Measurements from ENCODE around the gene KIF5C. TPM values are rescaled to one million over a fixed set of nuclear protein-coding genes. Genes with fewer than 3 reads are reported as not detected.

KIF5C gene
- total RNA-seq, 1 experiment from 2014 or later = 0.21 TPM

- H3K4me1 Mint-ChIP-seq (ENCODE audit: insufficient read depth, unreplicated experiment) = no peaks in the 10 kb centered on the region
- BruUV-seq (replicated peaks) = no TSS peak
- no peak overlapping the region for H3K4me3 Mint-ChIP-seq (ENCODE audit: unreplicated experiment)
- ChIA-PET CTCF (interaction anchor here (0.7 kb wide), 1 partner anchor 864 kb away, joined by 3 read pairs; no protein-coding TSS in a partner anchor), POLR2A (interaction anchor here (0.6 kb wide), 1 partner anchor 691 kb away, joined by 5 read pairs; no protein-coding TSS in a partner anchor)
- H3K9me3 Mint-ChIP-seq (ENCODE audit: unreplicated experiment) = no peaks in the 10 kb centered on the region
- intact Hi-C loops (cut with micrococcal nuclease) = no loop called here
- no peak for TF ChIP-seq CTCF (IDR thresholded peaks at IDR 0.05; ENCODE audit: unreplicated experiment)
- no peak for DNase-seq (ENCODE audit: unreplicated experiment)
- no peak overlapping the region for H3K27ac Mint-ChIP-seq (ENCODE audit: low read depth, unreplicated experiment)
- no peaks in the 10 kb centered on the region for H3K27me3 Mint-ChIP-seq (ENCODE audit: insufficient read depth, unreplicated experiment)
- no peaks in the 10 kb centered on the region for H3K36me3 Mint-ChIP-seq (ENCODE audit: insufficient read depth, unreplicated experiment)
Observed at GRCh38 chr2:149057401-149057800, 182.4 kb downstream of the KIF5C start.

GRCh38 chr2:149058936-149059335, 183.9 kb downstream of the KIF5C start:
- CTCF ChIA-PET = interaction anchor here (0.7 to 1.3 kb wide), 2 partner anchors 10 to 505 kb away, joined by 3 to 5 read pairs; no protein-coding TSS in a partner anchor
- BruUV-seq (replicated peaks) = no TSS peak
- Mint-ChIP-seq H3K27me3 (ENCODE audit: insufficient read depth, unreplicated experiment) (no peaks in the 10 kb centered on the region), H3K4me3 (ENCODE audit: unreplicated experiment) (no peak overlapping the region), H3K36me3 (ENCODE audit: insufficient read depth, unreplicated experiment) (no peaks in the 10 kb centered on the region), H3K4me1 (ENCODE audit: insufficient read depth, unreplicated experiment) (no peaks in the 10 kb centered on the region), H3K27ac (ENCODE audit: low read depth, unreplicated experiment) (no peak overlapping the region), H3K9me3 (ENCODE audit: unreplicated experiment) (no peaks in the 10 kb centered on the region)
- no peak for TF ChIP-seq CTCF (IDR thresholded peaks at IDR 0.05; ENCODE audit: unreplicated experiment)
- POLR2A ChIA-PET = interaction anchor here (0.9 kb wide), 1 partner anchor 32 kb away, joined by 3 read pairs; no protein-coding TSS in a partner anchor
- intact Hi-C loops (cut with micrococcal nuclease) = no loop called here
- DNase-seq (ENCODE audit: unreplicated experiment) = peak; percentile 17

DNA sequence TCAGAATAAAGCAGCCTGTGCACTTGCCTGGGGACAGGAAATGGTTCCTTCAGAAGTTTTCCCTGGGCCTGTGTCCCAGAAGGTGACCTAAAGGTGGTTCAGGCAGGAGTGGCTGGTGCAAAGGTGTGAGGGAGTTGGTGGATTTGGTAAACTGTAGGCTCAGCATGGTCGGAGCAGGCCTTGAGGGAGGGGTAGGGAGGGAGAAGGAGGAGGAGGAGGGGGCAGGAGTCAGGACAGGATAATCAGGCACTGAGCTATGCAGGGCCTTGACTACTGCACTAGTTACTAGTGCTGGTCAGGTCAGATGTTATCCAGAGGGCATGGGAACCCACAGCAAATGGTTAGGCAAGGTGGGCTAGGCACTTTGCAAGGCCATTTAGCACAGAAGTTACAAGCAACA, 184.8 kb downstream of the KIF5C start:
- ChIA-PET CTCF (interaction anchor here (1.3 kb wide), 1 partner anchor 10 kb away, joined by 5 read pairs; no protein-coding TSS in a partner anchor), POLR2A (interaction anchor here (0.9 kb wide), 2 partner anchors 33 to 1388 kb away, joined by 3 read pairs; no protein-coding TSS in a partner anchor)
- no peak overlapping the region for H3K4me3 Mint-ChIP-seq (ENCODE audit: unreplicated experiment)
- H3K9me3 Mint-ChIP-seq (ENCODE audit: unreplicated experiment) = no peaks in the 10 kb centered on the region
- intact Hi-C loops (cut with micrococcal nuclease) = no loop called here
- no TSS peak for BruUV-seq (replicated peaks)
- DNase-seq (ENCODE audit: unreplicated experiment) = no peak
- no peak for TF ChIP-seq CTCF (IDR thresholded peaks at IDR 0.05; ENCODE audit: unreplicated experiment)
- no peaks in the 10 kb centered on the region for H3K27me3 Mint-ChIP-seq (ENCODE audit: insufficient read depth, unreplicated experiment)
- H3K27ac Mint-ChIP-seq (ENCODE audit: low read depth, unreplicated experiment) = no peak overlapping the region
- no peaks in the 10 kb centered on the region for H3K36me3 Mint-ChIP-seq (ENCODE audit: insufficient read depth, unreplicated experiment)
- no peaks in the 10 kb centered on the region for H3K4me1 Mint-ChIP-seq (ENCODE audit: insufficient read depth, unreplicated experiment)

- Mint-ChIP-seq H3K4me3 (ENCODE audit: unreplicated experiment) (no peak overlapping the region), H3K4me1 (ENCODE audit: insufficient read depth, unreplicated experiment) (no peaks in the 10 kb centered on the region), H3K36me3 (ENCODE audit: insufficient read depth, unreplicated experiment) (no peaks in the 10 kb centered on the region), H3K27me3 (ENCODE audit: insufficient read depth, unreplicated experiment) (no peaks in the 10 kb centered on the region), H3K27ac (ENCODE audit: low read depth, unreplicated experiment) (no peak overlapping the region), H3K9me3 (ENCODE audit: unreplicated experiment) (no peaks in the 10 kb centered on the region)
- ChIA-PET CTCF (interaction anchor here (0.7 kb wide), 1 partner anchor 23 kb away, joined by 5 read pairs; no protein-coding TSS in a partner anchor), POLR2A (no interaction called here)
- no peak for TF ChIP-seq CTCF (IDR thresholded peaks at IDR 0.05; ENCODE audit: unreplicated experiment)
- BruUV-seq (replicated peaks) = no TSS peak
- no peak for DNase-seq (ENCODE audit: unreplicated experiment)
- intact Hi-C loops (cut with micrococcal nuclease) = no loop called here
Observed at GRCh38 chr2:149061133-149061745, 186.2 kb downstream of the KIF5C start.

Measured in MCF 10A (cell line).